Duodenal mucosa (tissue), 2 donors: ENCODE results near the gene TTC28.

Experiments
- H3K27ac ChIP-seq: one replicate; pipeline ENCODE4 v1.7.0; 2013; ENCODE audit warnings: low read depth, low read length
- H3K27me3 ChIP-seq, 2 donors: one replicate each; pipeline ENCODE4 v1.7.0; 2013; ENCODE audit warnings: low read length in 2 of 2, control low read depth in 1 of 2; ENCODE audit not compliant: insufficient read depth in 2 of 2, control insufficient read depth in 1 of 2
- H3K36me3 ChIP-seq, 2 donors: one replicate each; pipeline ENCODE4 v1.7.0; 2013; ENCODE audit warnings: low read length in 2 of 2, control low read depth in 1 of 2; ENCODE audit not compliant: insufficient read depth in 2 of 2, control insufficient read depth in 1 of 2
- H3K4me1 ChIP-seq, 2 donors: one replicate each; pipeline ENCODE4 v1.7.0; 2013; ENCODE audit warnings: low read length in 2 of 2, control low read depth in 1 of 2; ENCODE audit not compliant: insufficient read depth in 2 of 2, control insufficient read depth in 1 of 2
- H3K4me3 ChIP-seq, 2 donors: one replicate each; pipeline ENCODE4 v1.7.0; 2013; ENCODE audit warnings: low read length in 2 of 2, low read depth in 1 of 2
- H3K9ac ChIP-seq, 2 donors: one replicate each; pipeline ENCODE4 v1.7.0; 2013; ENCODE audit warnings: low read length in 2 of 2, low read depth in 1 of 2
- H3K9me3 ChIP-seq, 2 donors: one replicate each; pipeline ENCODE4 v1.7.0; 2013; ENCODE audit warnings: low read length in 2 of 2, control low read depth in 1 of 2; ENCODE audit not compliant: control insufficient read depth in 1 of 2

The TTC28 gene

DNA sequence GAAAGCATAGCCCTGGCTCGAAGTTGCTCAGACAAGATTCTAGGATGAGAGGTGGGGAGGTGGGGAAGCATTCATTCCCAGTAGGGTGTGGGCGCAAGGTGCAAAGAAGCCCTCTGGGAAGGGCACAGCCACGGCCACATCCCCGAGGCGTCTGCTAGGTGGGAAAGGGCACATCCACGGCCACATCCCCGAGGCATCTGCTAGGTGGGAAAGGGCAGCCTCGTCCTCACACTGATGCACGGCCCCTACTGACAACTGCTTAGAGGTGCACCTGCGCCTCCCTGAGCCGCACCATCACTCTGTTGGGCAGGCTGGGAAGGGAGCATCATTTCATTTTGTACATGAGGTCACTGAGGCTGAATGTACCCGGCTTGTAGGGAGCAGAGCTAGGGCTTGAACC lies 666.0 kb downstream of the TTC28 start:
- Histone ChIP-seq H3K9me3 (no peaks in the 10 kb centered on the region), H3K36me3 (peaks cover 0 to 4% of the 10 kb centered on the region in 2 donors), H3K27me3 (no peaks in the 10 kb centered on the region), H3K4me1 (no peaks in the 10 kb centered on the region), H3K27ac (no peak overlapping the region), H3K4me3 (no peak overlapping the region), H3K9ac (no peak overlapping the region)

DNA sequence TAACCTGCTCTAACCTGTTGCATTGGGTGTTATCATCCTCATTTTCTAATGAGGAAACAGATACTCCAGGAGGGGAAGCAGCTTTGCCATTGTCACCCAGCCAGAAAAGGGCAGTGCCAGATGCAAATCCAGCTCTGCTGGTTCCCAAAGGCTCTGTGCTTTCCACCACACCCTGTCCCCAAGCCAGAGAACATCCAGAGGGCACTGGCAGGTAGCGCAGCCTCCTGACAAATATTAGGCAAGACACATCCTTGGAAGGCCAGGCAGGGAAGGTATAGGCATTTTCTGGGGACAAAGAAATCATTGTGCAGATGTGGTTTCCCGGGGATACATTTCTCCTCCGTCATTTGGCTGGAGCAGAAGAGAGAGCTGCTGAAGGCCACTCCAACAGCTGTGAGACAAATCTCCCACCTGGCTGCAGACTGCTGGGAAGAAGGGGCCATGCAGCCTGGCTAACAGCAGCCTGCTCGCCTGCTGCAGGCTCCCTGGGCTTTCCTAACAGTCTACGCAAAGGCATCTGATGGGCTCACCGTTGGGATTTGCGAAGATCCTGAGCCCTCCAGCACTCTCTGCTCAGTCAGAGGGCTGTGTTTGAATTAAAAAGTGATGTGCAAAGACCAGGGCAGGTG lies 666.7 kb downstream of the TTC28 start:
- Histone ChIP-seq H3K4me3 (no peak overlapping the region), H3K9me3 (no peaks in the 10 kb centered on the region), H3K9ac (no peak overlapping the region), H3K27ac (no peak overlapping the region), H3K27me3 (no peaks in the 10 kb centered on the region), H3K4me1 (no peaks in the 10 kb centered on the region), H3K36me3 (peaks cover 0 to 4% of the 10 kb centered on the region in 2 donors)

DNA sequence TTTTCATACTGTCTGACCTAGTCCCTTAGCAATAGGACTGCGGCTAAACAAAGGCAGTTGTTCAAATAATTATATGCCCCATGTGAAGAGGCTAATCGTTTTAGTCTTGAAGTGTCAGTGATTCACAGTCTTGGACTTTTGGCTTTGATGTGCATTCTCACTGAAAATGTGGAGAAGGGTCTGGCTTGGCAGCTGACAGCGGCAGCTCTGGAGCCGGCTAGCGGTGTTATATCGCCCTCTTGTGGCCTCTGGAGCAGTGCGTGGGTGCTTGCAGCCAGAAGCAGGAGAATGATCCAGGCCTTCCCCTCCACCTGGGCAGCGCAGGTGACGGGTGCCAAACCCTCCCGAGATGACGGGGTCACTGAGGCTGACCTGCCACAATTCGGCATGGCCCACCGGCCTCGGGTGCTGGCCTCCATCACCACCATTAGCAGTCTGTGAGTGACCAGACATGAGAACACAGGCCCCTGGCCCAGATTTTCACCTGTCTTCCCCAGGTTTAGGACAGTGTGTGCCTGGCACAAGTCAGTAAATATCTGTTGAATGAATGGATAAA lies 670.3 kb downstream of the TTC28 start:
- Histone ChIP-seq H3K4me3 (no peak overlapping the region), H3K36me3 (peaks cover 0 to 4% of the 10 kb centered on the region in 2 donors), H3K9ac (no peak overlapping the region), H3K27ac (no peak overlapping the region), H3K9me3 (no peaks in the 10 kb centered on the region), H3K4me1 (no peaks in the 10 kb centered on the region), H3K27me3 (no peaks in the 10 kb centered on the region)

DNA sequence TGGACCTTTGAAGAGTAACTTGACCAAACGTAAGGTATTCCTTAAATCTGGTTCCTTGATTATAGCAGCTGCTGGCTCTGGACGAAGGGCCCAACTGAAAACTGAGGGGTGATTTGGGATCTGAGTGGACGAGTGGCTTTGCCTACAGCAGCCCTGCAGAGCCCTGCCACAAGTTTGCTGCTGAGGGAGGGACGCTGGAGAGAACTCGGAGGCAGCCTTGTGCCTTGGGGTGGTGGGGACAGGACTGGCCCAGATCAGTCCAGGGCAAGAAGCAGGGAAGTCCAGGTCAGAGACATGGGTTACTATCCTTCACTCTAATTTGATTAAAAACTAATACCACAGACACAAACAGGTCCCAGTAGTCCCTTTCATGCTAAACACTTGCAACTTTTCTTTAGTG lies 671.0 kb downstream of the TTC28 start:
- no peaks in the 10 kb centered on the region for H3K4me1 ChIP-seq
- peaks cover 0 to under 1% of the 10 kb centered on the region in 2 donors for H3K36me3 ChIP-seq
- H3K27ac ChIP-seq: no peak overlapping the region
- no peak overlapping the region for H3K9ac ChIP-seq
- no peaks in the 10 kb centered on the region for H3K9me3 ChIP-seq
- H3K4me3 ChIP-seq: no peak overlapping the region
- no peaks in the 10 kb centered on the region for H3K27me3 ChIP-seq

DNA sequence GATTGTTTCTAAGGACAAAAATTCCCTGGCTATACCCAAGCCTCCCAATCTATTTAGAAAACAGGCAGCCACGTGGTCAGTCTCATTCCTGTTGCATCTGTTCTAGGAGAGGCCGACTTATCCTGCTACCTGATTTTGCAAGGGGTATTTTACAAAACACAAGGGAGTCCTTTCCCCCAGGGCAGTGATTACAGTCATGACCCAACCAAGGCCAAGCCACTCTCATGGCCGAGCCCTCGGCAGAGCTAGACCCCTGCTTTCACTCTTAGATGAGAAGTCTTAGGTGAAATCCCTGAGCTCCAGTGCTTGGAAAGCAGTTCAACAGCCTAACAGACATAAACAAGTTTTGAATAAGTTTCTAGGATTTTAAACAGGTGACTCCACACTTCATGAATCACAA lies 671.6 kb downstream of the TTC28 start:
- Histone ChIP-seq H3K36me3 (peaks cover 0 to 3% of the 10 kb centered on the region in 2 donors), H3K4me1 (no peaks in the 10 kb centered on the region), H3K27me3 (no peaks in the 10 kb centered on the region), H3K27ac (no peak overlapping the region), H3K9ac (no peak overlapping the region), H3K9me3 (no peaks in the 10 kb centered on the region), H3K4me3 (no peak overlapping the region)

DNA sequence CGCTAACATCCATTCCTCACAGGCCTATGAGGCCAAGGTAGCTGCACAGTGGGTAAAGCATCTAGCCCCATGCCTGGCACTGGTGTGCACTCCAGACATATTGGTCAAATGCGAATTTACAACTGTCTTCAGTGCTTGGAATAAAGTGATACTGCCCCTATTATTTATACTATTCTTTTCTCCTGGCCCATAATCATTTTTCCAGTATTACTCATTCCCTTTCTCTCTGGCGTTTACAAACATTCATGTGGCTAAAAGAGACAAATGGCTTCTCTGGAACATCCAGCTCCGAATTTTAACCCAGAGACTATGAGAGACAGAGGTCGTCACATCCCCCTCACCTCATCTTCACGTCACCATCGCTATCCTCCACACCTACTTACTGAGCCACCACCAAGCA lies 673.4 kb downstream of the TTC28 start:
- H3K9me3 ChIP-seq: no peaks in the 10 kb centered on the region
- no peak overlapping the region for H3K4me3 ChIP-seq
- H3K4me1 ChIP-seq: no peaks in the 10 kb centered on the region
- no peak overlapping the region for H3K9ac ChIP-seq
- no peak overlapping the region for H3K27ac ChIP-seq
- peaks cover 0 to 3% of the 10 kb centered on the region in 2 donors for H3K36me3 ChIP-seq
- no peaks in the 10 kb centered on the region for H3K27me3 ChIP-seq

DNA sequence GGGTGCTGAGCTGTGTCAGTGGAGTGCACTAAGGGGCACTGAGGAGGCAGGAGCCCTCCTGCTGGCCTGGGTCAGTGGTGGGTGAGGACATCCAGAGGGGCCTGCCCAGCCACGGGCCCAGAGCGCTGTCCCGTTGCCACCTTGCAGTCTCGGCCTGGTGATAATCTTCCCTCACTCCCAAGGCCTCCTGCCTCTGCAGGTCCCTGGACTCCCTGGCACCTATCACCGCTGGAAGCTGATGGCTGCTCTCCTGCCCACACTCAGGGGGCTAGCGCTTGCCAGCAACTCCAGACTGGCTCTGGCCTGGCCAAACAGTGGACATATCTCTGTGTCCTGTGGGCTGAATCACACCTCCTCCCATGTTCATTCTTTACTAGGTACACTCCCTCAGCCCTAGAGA lies 674.1 kb downstream of the TTC28 start:
- Histone ChIP-seq H3K4me3 (no peak overlapping the region), H3K9me3 (no peaks in the 10 kb centered on the region), H3K4me1 (no peaks in the 10 kb centered on the region), H3K27me3 (no peaks in the 10 kb centered on the region), H3K27ac (no peak overlapping the region), H3K36me3 (peaks cover 0 to 6% of the 10 kb centered on the region in 2 donors), H3K9ac (no peak overlapping the region)

DNA sequence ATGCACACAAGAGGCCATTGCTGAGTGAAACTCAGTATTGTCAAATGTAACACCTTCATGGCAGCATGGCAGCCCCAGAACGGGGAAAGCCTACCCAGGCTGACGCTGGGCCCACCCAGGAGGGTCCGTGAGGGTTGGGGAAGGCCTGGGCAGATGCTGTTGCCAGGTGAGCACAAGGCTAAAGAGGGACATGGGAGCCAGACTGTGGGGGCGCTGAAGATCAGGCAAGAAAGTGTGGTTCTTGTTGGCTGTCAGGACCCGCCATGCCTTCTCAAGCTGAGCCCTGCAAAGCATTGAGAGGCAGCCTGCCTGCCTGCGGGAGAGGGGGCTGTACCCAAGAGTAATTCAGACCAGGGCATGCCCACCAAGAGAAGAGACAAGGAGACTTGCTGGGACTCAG lies 675.6 kb downstream of the TTC28 start:
- Histone ChIP-seq H3K4me3 (no peak overlapping the region), H3K9ac (no peak overlapping the region), H3K27me3 (no peaks in the 10 kb centered on the region), H3K27ac (no peak overlapping the region), H3K4me1 (no peaks in the 10 kb centered on the region), H3K9me3 (no peaks in the 10 kb centered on the region), H3K36me3 (peaks cover 0 to 12% of the 10 kb centered on the region in 2 donors)

DNA sequence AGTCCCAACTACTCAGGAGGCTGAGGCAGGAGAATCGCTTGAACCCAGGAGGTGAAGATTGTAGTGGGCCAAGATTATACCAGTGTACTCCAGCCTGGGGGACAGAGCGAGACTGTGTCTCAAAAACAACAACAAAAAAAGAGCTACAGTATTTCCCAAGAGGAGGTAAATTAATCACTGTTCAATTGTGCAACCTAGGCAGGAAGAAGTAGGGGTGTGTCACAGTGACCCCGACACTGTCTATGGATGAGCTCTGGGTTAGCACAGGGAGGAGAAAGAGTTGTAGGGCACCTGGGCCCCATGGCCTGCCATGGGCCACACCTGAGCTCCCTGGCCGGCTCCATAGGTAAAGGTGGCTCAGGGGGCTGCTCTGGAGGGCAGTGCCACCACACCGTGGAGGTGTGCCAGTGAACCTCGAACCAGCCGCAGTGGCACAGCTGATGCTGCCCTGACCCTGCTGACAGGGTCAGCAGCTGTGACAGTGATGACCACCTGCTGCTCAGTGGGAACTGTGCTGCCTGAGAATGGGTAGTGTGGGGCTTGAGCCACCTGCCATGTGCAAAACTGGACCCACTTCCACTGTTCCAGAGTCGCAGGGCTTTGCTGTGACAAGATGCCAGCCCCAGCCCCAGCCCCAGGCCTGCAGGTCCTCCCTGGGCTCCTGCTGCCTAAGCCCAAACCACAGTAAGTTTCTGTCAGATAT lies 676.6 kb downstream of the TTC28 start:
- Histone ChIP-seq H3K27ac (no peak overlapping the region), H3K9me3 (no peaks in the 10 kb centered on the region), H3K9ac (no peak overlapping the region), H3K36me3 (peaks cover under 1 to 19% of the 10 kb centered on the region in 2 donors), H3K4me3 (no peak overlapping the region), H3K4me1 (no peaks in the 10 kb centered on the region), H3K27me3 (no peaks in the 10 kb centered on the region)

DNA sequence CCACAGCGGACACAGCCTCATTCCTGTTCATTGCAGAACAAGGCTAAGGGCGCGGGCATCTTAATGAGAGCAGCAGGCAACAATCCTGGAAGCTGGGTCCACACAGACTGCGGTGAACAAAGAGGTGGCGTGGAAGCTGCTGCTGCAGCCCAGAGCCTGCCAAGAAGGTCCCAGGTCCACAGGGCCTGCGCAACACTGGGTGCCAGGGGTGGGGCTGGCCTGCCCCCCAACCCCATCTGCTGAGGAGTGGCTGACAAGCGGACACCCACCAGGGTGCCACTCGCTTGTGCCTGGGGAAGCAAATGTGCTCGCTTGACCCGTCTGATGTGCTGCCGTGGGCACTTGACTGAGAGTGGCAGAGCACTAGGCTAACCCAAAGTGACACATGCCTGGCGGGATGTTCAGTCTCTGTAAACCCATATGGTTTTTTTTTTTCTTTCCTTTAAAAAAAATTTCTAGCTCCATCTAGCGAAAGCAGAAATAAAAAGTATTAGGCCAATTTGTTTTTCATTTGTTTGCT lies 677.4 kb downstream of the TTC28 start:
- no peak overlapping the region for H3K9ac ChIP-seq
- peaks cover 3 to 22% of the 10 kb centered on the region in 2 donors for H3K36me3 ChIP-seq
- no peak overlapping the region for H3K4me3 ChIP-seq
- no peaks in the 10 kb centered on the region for H3K27me3 ChIP-seq
- H3K9me3 ChIP-seq: no peaks in the 10 kb centered on the region
- no peak overlapping the region for H3K27ac ChIP-seq
- no peaks in the 10 kb centered on the region for H3K4me1 ChIP-seq
